Activated CD4-positive, alpha-beta T cell treated with anti-CD3 and anti-CD28 coated beads, Interleukin-10, Interleukin-2, amounts not matched to agents 100 ng/mL and 50 ng/mL, durations not matched to agents 16 hours and 8 hours (primary cell): ENCODE measurements around the gene BCOR.

Source experiments
- DNase-seq: peaks from one replicate; pipeline ENCODE4 v3.0.0-alpha.2; 2020

Gene BCOR

GRCh38 chrX:40083120-40083978, 14.4 kb downstream of the BCOR start:
- DNase-seq = no peak

GRCh38 chrX:40082447-40083119, 15.2 kb downstream of the BCOR start:
- DNase-seq = no peak

- no peak for DNase-seq
Measured at GRCh38 chrX:40081679-40082068, 16.1 kb downstream of the BCOR start.

- DNase-seq = no peak
Measured at GRCh38 chrX:40080894-40081678, 16.7 kb downstream of the BCOR start.

GRCh38 chrX:40079572-40079971, 18.2 kb downstream of the BCOR start:
- DNase-seq = no peak

GRCh38 chrX:40078489-40079227, 19.1 kb downstream of the BCOR start:
- DNase-seq = no peak

GRCh38 chrX:40077906-40078305, 19.9 kb downstream of the BCOR start:
- no peak for DNase-seq

GRCh38 chrX:40076750-40077575, 20.8 kb downstream of the BCOR start:
- DNase-seq = no peak

GRCh38 chrX:40074959-40075332, 22.8 kb downstream of the BCOR start:
- no peak for DNase-seq

- no peak for DNase-seq
Measured at GRCh38 chrX:40074080-40074958, 23.4 kb downstream of the BCOR start.

- DNase-seq = no peak
Measured at GRCh38 chrX:40073439-40074054, 24.2 kb downstream of the BCOR start.

- DNase-seq = no peak
Measured at GRCh38 chrX:40072246-40072645, 25.5 kb downstream of the BCOR start.

- DNase-seq = peak; percentile 47
Measured at GRCh38 chrX:40068048-40068447, 29.7 kb downstream of the BCOR start.

- no peak for DNase-seq
Measured at GRCh38 chrX:40066700-40067099, 31.1 kb downstream of the BCOR start.

GRCh38 chrX:40065296-40066046, 32.3 kb downstream of the BCOR start:
- DNase-seq = peak; percentile 48

- DNase-seq = no peak
Measured at GRCh38 chrX:40064055-40064597, 33.6 kb downstream of the BCOR start.

GRCh38 chrX:40063555-40063954, 34.2 kb downstream of the BCOR start:
- no peak for DNase-seq

GRCh38 chrX:40062525-40063155, 35.1 kb downstream of the BCOR start:
- no peak for DNase-seq
